SU-DHL-6 (cell line): ENCODE results near the gene MEIS2.

Source experiments
- EZH2phosphoT487 ChIP-seq: fragments of 200-600 bp; sonication (generic), shearing (Covaris generic); conservative IDR thresholded peaks from 2 replicates; pipeline ENCODE4 v1.6.1; 2018; ENCODE audit warnings: mild to moderate bottlenecking, antibody characterized with exemption, low read length, moderate library complexity, mixed read lengths
- TF ChIP-seq, protein P1 (sequence below): fragments of 200-600 bp; sonication (generic); IDR thresholded peaks from one replicate; pipeline ENCODE4 v1.5.1; 2017; ENCODE audit warnings: antibody characterized with exemption, mild to moderate bottlenecking, low read length, moderate library complexity; ENCODE audit not compliant: insufficient read depth, poor library complexity, severe bottlenecking

DNA sequence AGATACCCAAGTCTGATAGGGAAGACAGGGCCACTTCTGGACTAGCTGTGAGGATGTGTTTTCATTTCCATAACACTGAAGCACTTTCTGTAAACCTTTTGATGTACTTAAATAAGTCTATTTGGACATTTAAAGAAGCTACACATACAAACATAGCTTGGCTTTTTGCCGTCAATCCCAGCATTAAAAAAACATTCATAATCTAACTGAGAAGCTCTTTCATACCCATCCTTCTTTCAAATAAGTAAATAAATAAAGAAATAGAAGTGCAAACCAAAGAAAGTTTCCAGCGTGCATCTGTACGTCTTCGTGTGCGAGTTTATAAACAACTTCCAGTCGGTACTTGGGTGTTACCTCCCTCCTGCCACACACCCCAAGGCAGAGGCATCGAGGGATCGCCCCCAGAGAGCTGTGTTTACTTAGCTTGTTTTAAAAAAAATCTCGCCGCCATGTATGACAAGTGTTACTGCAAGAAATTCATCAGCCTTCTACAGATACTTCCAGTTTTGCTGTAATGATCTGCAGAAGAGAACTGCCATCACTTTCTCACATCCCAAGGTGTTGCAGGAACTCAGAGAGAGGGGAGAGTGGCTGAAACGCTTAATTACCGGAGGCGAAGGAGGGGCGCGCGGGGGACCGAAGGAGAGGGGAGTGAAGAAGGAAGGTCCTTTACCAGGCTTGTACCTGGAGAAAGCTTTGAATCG lies 9.0 kb upstream of the MEIS2 start:
- TF ChIP-seq, protein P1, sequence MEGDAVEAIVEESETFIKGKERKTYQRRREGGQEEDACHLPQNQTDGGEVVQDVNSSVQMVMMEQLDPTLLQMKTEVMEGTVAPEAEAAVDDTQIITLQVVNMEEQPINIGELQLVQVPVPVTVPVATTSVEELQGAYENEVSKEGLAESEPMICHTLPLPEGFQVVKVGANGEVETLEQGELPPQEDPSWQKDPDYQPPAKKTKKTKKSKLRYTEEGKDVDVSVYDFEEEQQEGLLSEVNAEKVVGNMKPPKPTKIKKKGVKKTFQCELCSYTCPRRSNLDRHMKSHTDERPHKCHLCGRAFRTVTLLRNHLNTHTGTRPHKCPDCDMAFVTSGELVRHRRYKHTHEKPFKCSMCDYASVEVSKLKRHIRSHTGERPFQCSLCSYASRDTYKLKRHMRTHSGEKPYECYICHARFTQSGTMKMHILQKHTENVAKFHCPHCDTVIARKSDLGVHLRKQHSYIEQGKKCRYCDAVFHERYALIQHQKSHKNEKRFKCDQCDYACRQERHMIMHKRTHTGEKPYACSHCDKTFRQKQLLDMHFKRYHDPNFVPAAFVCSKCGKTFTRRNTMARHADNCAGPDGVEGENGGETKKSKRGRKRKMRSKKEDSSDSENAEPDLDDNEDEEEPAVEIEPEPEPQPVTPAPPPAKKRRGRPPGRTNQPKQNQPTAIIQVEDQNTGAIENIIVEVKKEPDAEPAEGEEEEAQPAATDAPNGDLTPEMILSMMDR = no peak
- no peak for TF ChIP-seq EZH2phosphoT487
